ENCODE data around the gene NUAK2. TPM values are rescaled to one million over a fixed set of nuclear protein-coding genes. Genes with fewer than 3 reads are reported as not detected.

Gene NUAK2
- total RNA-seq, 1 experiment from 2014 or later: 5.4 TPM

- no peak for DNase-seq (ENCODE audit: extremely low read depth, low read depth)
These were observed 27.3 kb upstream of the NUAK2 start for GRCh38 chr1:205348554-205349487.

- no peak for DNase-seq (ENCODE audit: extremely low read depth, low read depth)
These were observed 25.5 kb upstream of the NUAK2 start for GRCh38 chr1:205346956-205347574.

GRCh38 chr1:205345761-205346160 lies 24.2 kb upstream of the NUAK2 start:
- DNase-seq (ENCODE audit: extremely low read depth, low read depth): no peak

- DNase-seq (ENCODE audit: extremely low read depth, low read depth): no peak
These were observed 22.8 kb upstream of the NUAK2 start for GRCh38 chr1:205344066-205344928.

- DNase-seq (ENCODE audit: extremely low read depth, low read depth): no peak
These were observed 22.0 kb upstream of the NUAK2 start for GRCh38 chr1:205343431-205344065.

DNA sequence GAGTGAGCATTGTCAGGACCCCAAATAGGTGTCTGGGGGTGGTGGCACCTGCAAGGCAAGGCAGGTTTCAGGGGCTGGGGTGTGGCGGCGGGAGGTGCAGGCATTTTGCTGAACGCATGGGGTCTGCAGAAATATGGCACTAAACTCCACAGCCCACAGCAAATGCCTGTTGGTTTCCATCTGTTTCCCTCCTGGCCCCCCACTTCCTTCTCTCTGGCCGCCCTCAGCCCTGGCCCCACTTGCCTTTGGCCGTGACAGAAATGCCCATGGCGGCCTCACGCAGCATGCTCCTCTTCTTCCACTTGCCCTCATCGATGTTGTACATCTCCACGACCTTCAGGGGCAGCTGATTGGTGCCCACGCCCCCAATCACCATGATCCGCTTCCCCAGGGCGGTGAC lies 21.4 kb upstream of the NUAK2 start:
- no peak for DNase-seq (ENCODE audit: extremely low read depth, low read depth)

DNA sequence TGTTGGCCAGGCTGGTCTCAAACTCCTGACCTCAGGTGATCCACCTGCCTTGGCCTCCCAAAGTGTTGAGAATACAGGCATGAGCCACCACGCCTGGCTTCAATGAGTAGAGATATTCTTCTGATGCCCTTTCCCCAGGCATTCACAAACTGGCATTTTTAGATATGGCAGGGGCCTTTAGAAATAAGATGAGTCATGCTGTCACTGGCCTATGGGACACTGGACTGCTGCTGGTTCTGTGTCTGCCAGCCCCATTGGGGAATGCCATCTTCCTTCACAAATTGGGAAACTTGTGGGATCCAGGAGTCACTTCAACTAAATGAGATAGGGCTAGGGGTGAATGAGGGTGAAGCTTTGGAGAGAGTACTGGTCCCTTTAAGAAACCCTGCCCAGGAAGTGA lies 19.1 kb upstream of the NUAK2 start:
- DNase-seq (ENCODE audit: extremely low read depth, low read depth): no peak

DNA sequence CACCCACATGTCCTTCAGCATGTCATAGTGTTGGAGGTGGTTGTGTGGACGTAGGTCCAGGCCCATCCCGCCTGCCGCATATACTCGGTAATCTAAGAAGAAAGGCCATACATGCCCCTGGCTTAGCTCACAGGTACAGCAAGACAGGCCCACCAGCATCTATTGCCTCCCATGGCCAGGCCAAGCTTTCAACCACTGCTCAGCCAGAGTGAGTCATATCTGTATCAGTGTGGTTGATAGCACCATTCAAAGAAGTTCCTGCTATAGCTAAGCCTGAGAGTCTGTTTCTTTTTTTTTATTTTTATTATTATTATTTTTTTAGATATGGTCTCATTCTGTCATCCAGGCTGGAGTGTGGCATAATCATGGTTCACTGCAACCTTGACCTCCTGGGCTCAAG lies 18.2 kb upstream of the NUAK2 start:
- no peak for DNase-seq (ENCODE audit: extremely low read depth, low read depth)

DNA sequence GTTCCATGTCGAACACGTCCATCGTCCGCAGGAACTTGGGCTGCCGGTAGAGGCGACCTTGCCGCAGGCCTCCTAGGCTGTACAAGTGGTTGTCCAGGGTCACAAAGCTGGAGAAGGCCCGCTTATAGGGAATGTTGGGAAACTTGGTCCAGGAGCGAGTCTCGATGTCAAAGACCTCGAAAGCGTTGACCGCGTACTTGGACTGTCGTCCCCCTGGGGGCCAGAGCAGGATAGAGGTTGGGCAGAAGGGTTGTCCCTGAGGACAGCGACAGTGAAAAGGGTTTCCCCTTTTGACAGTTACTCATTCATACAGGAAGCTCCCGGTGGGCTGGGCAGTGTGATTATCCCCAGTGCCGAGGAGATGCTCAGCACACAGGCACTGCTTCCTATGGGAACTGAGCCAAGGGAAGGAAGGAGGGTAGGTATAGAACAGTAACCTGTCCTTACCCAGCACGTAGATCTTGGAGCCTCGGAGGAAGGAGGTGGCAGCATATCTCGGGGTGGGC lies 17.7 kb upstream of the NUAK2 start:
- no peak for DNase-seq (ENCODE audit: extremely low read depth, low read depth)

- no peak for DNase-seq (ENCODE audit: extremely low read depth, low read depth)
These were observed 16.5 kb upstream of the NUAK2 start for GRCh38 chr1:205338011-205338410.

- DNase-seq (ENCODE audit: extremely low read depth, low read depth): no peak
These were observed 15.9 kb upstream of the NUAK2 start for GRCh38 chr1:205337481-205337880.

DNA sequence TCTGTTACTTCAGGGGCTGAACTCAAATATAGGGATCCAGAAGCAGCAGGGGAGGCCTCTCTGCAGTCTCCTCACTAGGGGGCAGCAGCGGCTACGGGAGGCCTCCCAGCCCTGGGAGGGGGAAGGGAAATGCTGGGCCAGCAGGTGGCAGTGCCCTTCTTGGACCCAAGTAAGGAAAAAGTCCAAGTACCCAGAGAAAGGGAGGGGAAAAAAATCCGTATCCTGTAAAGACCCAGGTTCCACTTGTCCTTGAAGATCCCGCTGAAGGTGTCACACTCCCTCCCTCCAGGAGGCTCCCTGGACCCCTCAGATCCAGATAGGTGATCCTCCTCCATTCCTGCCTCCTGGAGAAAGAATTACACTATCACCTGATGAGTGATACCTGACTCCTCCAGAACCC lies 14.1 kb upstream of the NUAK2 start:
- peak; percentile 91 for DNase-seq (ENCODE audit: extremely low read depth, low read depth)

DNA sequence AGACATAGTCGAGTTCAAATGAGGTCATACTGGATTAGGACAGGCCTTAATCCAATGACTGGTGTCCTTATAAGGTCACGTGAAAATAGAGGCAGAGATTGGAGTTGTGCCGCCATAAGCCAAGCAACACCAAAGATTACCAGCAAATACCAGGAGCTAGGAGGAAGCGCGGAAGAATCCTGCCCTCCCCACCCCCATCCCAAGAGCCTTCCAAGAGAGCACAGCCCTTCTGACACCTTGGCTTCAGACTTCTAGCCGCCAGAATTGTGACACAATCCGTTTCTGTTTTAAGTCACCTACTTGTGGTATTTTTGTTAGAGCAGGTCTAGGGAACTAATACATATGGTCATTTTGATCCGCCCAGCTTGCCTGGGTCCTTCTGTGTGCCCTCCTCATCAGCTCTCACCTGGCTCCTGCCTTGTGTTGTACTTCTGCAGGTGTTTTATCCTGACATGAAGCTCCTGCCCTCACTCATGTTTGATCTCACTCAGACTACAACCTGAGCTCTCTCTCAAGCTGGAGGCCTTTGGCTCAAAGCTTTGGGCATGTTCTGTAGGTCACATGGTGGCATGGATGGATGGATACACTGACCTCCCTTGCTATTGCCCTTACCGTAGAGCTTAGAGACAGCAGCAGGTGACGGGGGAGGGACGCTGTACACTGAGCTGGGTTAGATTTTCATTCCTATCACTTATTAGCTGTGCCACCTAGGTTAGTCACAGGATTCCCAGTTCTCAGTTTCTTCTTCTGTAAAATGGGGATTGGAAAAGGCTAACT lies 10.7 kb upstream of the NUAK2 start:
- DNase-seq (ENCODE audit: extremely low read depth, low read depth): no peak

GRCh38 chr1:205330150-205330549 lies 8.6 kb upstream of the NUAK2 start:
- DNase-seq (ENCODE audit: extremely low read depth, low read depth): no peak

DNA sequence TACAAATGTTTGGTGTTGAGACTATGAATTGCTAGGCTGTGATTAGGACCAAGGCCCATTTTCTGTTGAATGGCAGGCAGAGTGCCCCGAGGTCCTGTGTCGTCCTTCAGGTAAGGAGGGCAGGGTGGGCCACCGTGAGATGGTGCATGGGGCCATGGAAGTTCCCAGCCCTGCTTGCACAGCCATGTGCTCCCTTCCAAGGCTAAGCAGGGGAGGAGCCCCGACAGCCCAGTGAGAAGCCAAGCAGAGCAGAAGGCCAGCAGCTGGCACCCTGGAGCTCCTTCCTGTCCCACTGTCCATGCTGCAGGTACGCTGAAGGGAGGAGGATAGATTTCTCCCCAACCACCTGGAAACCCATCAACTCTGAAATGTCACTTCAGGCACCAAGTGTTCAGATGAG lies 8.2 kb upstream of the NUAK2 start:
- DNase-seq (ENCODE audit: extremely low read depth, low read depth): no peak

- DNase-seq (ENCODE audit: extremely low read depth, low read depth): no peak
These were observed 6.9 kb upstream of the NUAK2 start for GRCh38 chr1:205328476-205328875.

GRCh38 chr1:205326812-205327466 lies 5.4 kb upstream of the NUAK2 start:
- no peak for DNase-seq (ENCODE audit: extremely low read depth, low read depth)

GRCh38 chr1:205325334-205325884 lies 3.9 kb upstream of the NUAK2 start:
- DNase-seq (ENCODE audit: extremely low read depth, low read depth): peak; percentile 81

- no peak for DNase-seq (ENCODE audit: extremely low read depth, low read depth)
These were observed 3.2 kb upstream of the NUAK2 start for GRCh38 chr1:205324781-205325180.
